ENCODE data around the gene FBXL5.

Gene FBXL5

DNA sequence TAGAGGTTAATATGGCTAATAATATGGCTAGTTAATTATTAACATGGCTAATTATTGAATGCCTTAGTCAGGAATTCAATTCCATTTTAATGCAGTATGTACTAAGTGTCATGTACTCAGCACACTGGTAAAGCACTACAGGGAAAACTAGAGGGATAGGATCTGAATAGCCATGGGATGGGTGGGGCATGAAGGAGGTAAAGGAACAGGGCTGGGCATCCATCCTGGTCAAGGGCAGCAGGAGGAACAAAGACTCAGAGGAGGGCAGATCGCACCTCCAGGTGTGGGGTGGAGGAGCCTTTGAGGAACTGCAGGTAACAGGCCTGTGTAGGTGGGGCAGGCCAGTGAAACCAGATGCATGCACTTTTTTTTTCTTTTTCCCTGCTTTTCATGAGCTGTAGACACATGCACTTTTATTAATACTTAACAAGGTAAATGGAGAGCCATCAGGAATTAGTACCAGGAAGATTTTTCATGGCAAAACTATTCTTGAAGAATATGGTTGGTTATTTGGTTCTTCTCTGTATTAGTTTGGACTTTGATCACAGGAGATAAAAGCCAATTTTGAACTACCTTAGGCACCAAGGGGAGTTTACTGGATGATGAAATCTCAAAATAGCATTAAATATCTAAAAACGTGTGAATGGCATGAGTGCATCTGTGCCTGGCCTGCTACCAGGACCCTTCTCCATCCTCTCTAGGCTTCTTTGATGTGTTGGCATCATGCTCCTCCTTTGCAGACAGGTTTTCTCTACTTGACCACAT is 97.2 kb downstream of the FBXL5 start:
- no peak for DNase-seq

GRCh38 chr4:15556511-15557092 is 98.6 kb downstream of the FBXL5 start:
- no peak for DNase-seq

Data from activated CD8-positive, alpha-beta memory T cell treated with anti-CD3 and anti-CD28 coated beads, Interleukin-2, amount 50 U/mL, for 48 hours (primary cell).